A549 (cell line): Measurements from ENCODE around the gene TMEM266. TPM values are rescaled to one million over a fixed set of nuclear protein-coding genes. Genes with fewer than 3 reads are reported as not detected.

Source experiments
- ATAC-seq, 2 experiments: fragments of 200-7000 bp in 1 of 2; fragments of >200 bp in 1 of 2; cut with Nextera tagmentation in 1 of 2; cut with Tn5 transposase in 1 of 2; 3 replicates each; pipeline versions ENCODE4 v1.8.0 to v1.9.1; 2018 to 2020; ENCODE audit warnings: mild to moderate bottlenecking in 1 of 2, moderate library complexity in 1 of 2
- CTCF ChIA-PET: fragments of 300-600 bp; sonication (Branson Sonifier 250); formaldehyde crosslinking; extraction: SDS; loops from one replicate; lab custom pipeline; 2021; ENCODE audit warnings: antibody characterized with exemption, inconsistent platforms; lab: Yijun Ruan, JAX
- POLR2A ChIA-PET: fragments of 350-600 bp; formaldehyde crosslinking; extraction: SDS; loops from one replicate; lab custom pipeline; 2021; ENCODE audit warnings: antibody characterized with exemption, inconsistent platforms; lab: Yijun Ruan, JAX
- DNase-seq, 2 experiments: peaks; one replicate each; pipeline versions ENCODE4 v3.0.0 to v3.0.0-alpha.2; 2011 to 2016; ENCODE audit warnings: low read depth in 1 of 2, low spot score in 1 of 2
- FAIRE-seq: peaks from 2 replicates; lab custom pipeline; 2011; peaks lifted over from hg19 to GRCh38; lab: Jason Lieb, UNC
- H3K27ac ChIP-seq, 2 experiments: fragments of >200 bp; sonication (Bioruptor Twin); formaldehyde crosslinking; 3 replicates each; pipeline ENCODE4 v1.5.1; 2016 to 2017
- H3K4me1 ChIP-seq: fragments of >200 bp; sonication (Bioruptor Twin); formaldehyde crosslinking; 3 replicates; pipeline ENCODE4 v1.6.1; 2016
- H3K4me2 ChIP-seq: fragments of >200 bp; sonication (Bioruptor Twin); formaldehyde crosslinking; 3 replicates; pipeline ENCODE4 v1.6.1; 2016
- H3K4me3 ChIP-seq: fragments of >200 bp; sonication (Bioruptor Twin); formaldehyde crosslinking; 3 replicates; pipeline ENCODE4 v1.5.1; 2016
- H3K9me3 ChIP-seq: fragments of >200 bp; sonication (Bioruptor Twin); formaldehyde crosslinking; 3 replicates; pipeline ENCODE4 v1.6.1; 2016
- ATOH8 ChIP-seq: fragments of 250-450 bp; sonication (Bioruptor Pico); IDR thresholded peaks from 2 replicates; pipeline ENCODE4 v1.5.0; 2020; ENCODE audit warnings: low read depth, mild to moderate bottlenecking, moderate library complexity
- CEBPB ChIP-seq, 2 experiments: fragments of >200 bp in 1 of 2; sonication (Bioruptor Twin) in 1 of 2; formaldehyde crosslinking in 1 of 2; IDR thresholded peaks; 2 replicates each; pipeline ENCODE4 v1.6.1; 2012 to 2016
- CHD2 ChIP-seq: fragments of 150-350 bp; IDR thresholded peaks from 2 replicates; pipeline ENCODE4 v1.6.1; 2014; ENCODE audit warnings: low read length; ENCODE audit not compliant: partially characterized antibody
- CHD4 ChIP-seq: fragments of 200-600 bp; sonication (generic); IDR thresholded peaks from 2 replicates; pipeline ENCODE4 v1.6.1; 2016; ENCODE audit warnings: antibody characterized with exemption, mild to moderate bottlenecking, borderline replicate concordance
- EP300 ChIP-seq, 2 experiments: fragments of >200 bp; sonication (Bioruptor Twin); formaldehyde crosslinking; IDR thresholded peaks; 2 replicates in 1 of 2; 3 replicates in 1 of 2; pipeline ENCODE4 v1.6.1; 2016 to 2017
- FOSB ChIP-seq: fragments of 250-450 bp; sonication (Bioruptor Pico); IDR thresholded peaks from 2 replicates; pipeline ENCODE4 v1.5.0; 2020; ENCODE audit warnings: mild to moderate bottlenecking, moderate library complexity
- FOXS1 ChIP-seq: fragments of 250-450 bp; sonication (Bioruptor Pico); IDR thresholded peaks from 2 replicates; pipeline ENCODE4 v1.5.0; 2020; ENCODE audit warnings: mild to moderate bottlenecking, moderate library complexity
- GATA3 ChIP-seq: IDR thresholded peaks from 2 replicates; pipeline ENCODE4 v1.6.1; 2012; ENCODE audit warnings: borderline replicate concordance
- HOXA7 ChIP-seq: fragments of 250-450 bp; sonication (Bioruptor Pico); IDR thresholded peaks from 2 replicates; pipeline ENCODE4 v1.5.0; 2020; ENCODE audit warnings: mild to moderate bottlenecking, moderate library complexity
- HOXB13 ChIP-seq: fragments of 250-450 bp; sonication (Bioruptor Pico); IDR thresholded peaks from 2 replicates; pipeline ENCODE4 v1.5.0; 2020; ENCODE audit warnings: low read depth, mild to moderate bottlenecking, moderate library complexity
- JUN ChIP-seq, 2 experiments: fragments of >200 bp; sonication (Bioruptor Twin); formaldehyde crosslinking; IDR thresholded peaks; 2 replicates in 1 of 2; 3 replicates in 1 of 2; pipeline ENCODE4 v1.6.1; 2016 to 2017
- KDM1A ChIP-seq: fragments of 200-600 bp; sonication (generic); IDR thresholded peaks from 2 replicates; pipeline ENCODE4 v1.6.1; 2016; ENCODE audit warnings: low read depth, mild to moderate bottlenecking
- KDM5A ChIP-seq: fragments of 200-600 bp; sonication (generic); IDR thresholded peaks from 2 replicates; pipeline ENCODE4 v1.6.1; 2016; ENCODE audit warnings: antibody characterized with exemption, mild to moderate bottlenecking
- MAFK ChIP-seq: fragments of 450-650 bp; IDR thresholded peaks from 2 replicates; pipeline ENCODE4 v1.6.1; 2014; ENCODE audit not compliant: partially characterized antibody
- MAZ ChIP-seq: fragments of 150-350 bp; IDR thresholded peaks from 2 replicates; pipeline ENCODE4 v1.6.1; 2014; ENCODE audit warnings: antibody characterized with exemption, low read depth, low read length, borderline replicate concordance
- MYC ChIP-seq: IDR thresholded peaks from 2 replicates; pipeline ENCODE4 v1.6.1; 2012; ENCODE audit warnings: mild to moderate bottlenecking, inconsistent platforms, low read length, improper control_type of control experiment, borderline replicate concordance
- NPAS2 ChIP-seq: fragments of 250-450 bp; sonication (Bioruptor Pico); IDR thresholded peaks from 2 replicates; pipeline ENCODE4 v1.8.0; 2022; ENCODE audit warnings: mild to moderate bottlenecking, moderate library complexity, borderline replicate concordance
- NR3C1 ChIP-seq: fragments of >200 bp; sonication (Bioruptor Twin); formaldehyde crosslinking; IDR thresholded peaks from 3 replicates; pipeline ENCODE4 v1.6.1; 2017
- PHF8 ChIP-seq: fragments of 200-600 bp; sonication (generic); IDR thresholded peaks from 2 replicates; pipeline ENCODE4 v1.6.1; 2016; ENCODE audit warnings: low read depth, mild to moderate bottlenecking, antibody characterized with exemption, moderate library complexity, borderline replicate concordance
- POLR2A ChIP-seq: IDR thresholded peaks from 2 replicates; pipeline ENCODE4 v1.6.1; 2012; ENCODE audit warnings: mild to moderate bottlenecking, low read length
- RAD21 ChIP-seq, 2 experiments: fragments of >200 bp in 1 of 2; sonication (Bioruptor Twin) in 1 of 2; formaldehyde crosslinking in 1 of 2; IDR thresholded peaks in 1 of 2; conservative IDR thresholded peaks in 1 of 2; 2 replicates in 1 of 2; 3 replicates in 1 of 2; pipeline ENCODE4 v1.6.1; 2012 to 2018; ENCODE audit warnings: inconsistent platforms in 1 of 2
- RCOR1 ChIP-seq: fragments of 150-350 bp; IDR thresholded peaks from 2 replicates; pipeline ENCODE4 v1.6.1; 2014; ENCODE audit warnings: antibody characterized with exemption, low read length, low read depth
- RFX5 ChIP-seq: fragments of 450-650 bp; IDR thresholded peaks from 2 replicates; pipeline ENCODE4 v1.7.1; 2014; ENCODE audit warnings: antibody characterized with exemption, mild to moderate bottlenecking, moderate library complexity
- SMC3 ChIP-seq: fragments of >200 bp; sonication (Bioruptor Twin); formaldehyde crosslinking; IDR thresholded peaks from 3 replicates; pipeline ENCODE4 v1.6.1; 2018; ENCODE audit warnings: inconsistent platforms
- SREBF2 ChIP-seq: fragments of 450-650 bp; IDR thresholded peaks from 2 replicates; pipeline ENCODE4 v1.6.1; 2014; ENCODE audit warnings: mild to moderate bottlenecking, moderate library complexity
- ZNF302 ChIP-seq: fragments of 250-450 bp; sonication (Bioruptor Pico); IDR thresholded peaks from 2 replicates; pipeline ENCODE4 v1.9.0; 2021; ENCODE audit warnings: inconsistent platforms, mild to moderate bottlenecking, moderate library complexity
- ZSCAN20 ChIP-seq: fragments of 250-450 bp; sonication (Bioruptor Pico); IDR thresholded peaks from 2 replicates; pipeline ENCODE4 v1.8.0; 2022; ENCODE audit warnings: mild to moderate bottlenecking, moderate library complexity
- WGBS: methylation state at CpG from one replicate; pipeline ENCODE4 v1.1.6; 2017; ENCODE audit errors: missing lambda C conversion rate; 5-methylcytosine and 5-hydroxymethylcytosine counted together
- polyA plus RNA-seq, 4 experiments: library from polyadenylated mRNA; depleted of rRNA in 3 of 4; stranded (reverse); fragments of >200 nt; fragmentation: RNase III in 1 of 4; extraction: RNeasy Plus Mini Kit Qiagen cat#74134 plus additional on column Dnase treatment in 1 of 4; gene quantifications; 2 replicates in 3 of 4; 3 replicates in 1 of 4; pipeline ENCODE4 v1.2.3, GENCODE V29; 2011 to 2017
- TF ChIP-seq, protein P1 (sequence below): fragments of 150-350 bp; IDR thresholded peaks from 2 replicates; pipeline ENCODE4 v1.6.1; 2014; ENCODE audit warnings: low read depth, mild to moderate bottlenecking, low read length
- TF ChIP-seq, protein P2 (sequence below): fragments of 450-650 bp; IDR thresholded peaks from 2 replicates; pipeline ENCODE4 v1.6.1; 2014; ENCODE audit warnings: antibody characterized with exemption

TMEM266 gene
- polyA plus RNA-seq, 2 of the 4 experiments (the other 2 are of a cell fraction): 0.06 to 0.08 TPM

GRCh38 chr15:76127169-76127568, 67.4 kb downstream of the TMEM266 start:
- Histone ChIP-seq H3K4me3 (no peak overlapping the region), H3K27ac (no peak overlapping the region), H3K4me2 (no peak overlapping the region), H3K9me3 (peaks cover 8% of the 10 kb centered on the region; the same call in 1 of the 3 replicates), H3K4me1 (no peaks in the 10 kb centered on the region)
- ChIA-PET CTCF (interaction anchor here (1.0 to 5.1 kb wide), 4 partner anchors 10 to 29 kb away, joined by 3 to 37 read pairs (median 8); no protein-coding TSS in a partner anchor), POLR2A (no interaction called here)
- no peak for ATAC-seq
- TF ChIP-seq MAZ (no peak), SMC3 (no peak), CHD4 (no peak), MYC (no peak), ATOH8 (CRISPR knock-in tag) (no peak), RAD21 (conservative IDR thresholded peaks at IDR 0.05 in 1 of 2, IDR thresholded peaks at IDR 0.05 in 1 of 2) (no peak), RFX5 (no peak), ZSCAN20 (CRISPR knock-in tag) (no peak), SREBF2 (no peak), KDM1A (no peak), ZNF302 (CRISPR knock-in tag) (no peak), EP300 (IDR thresholded peaks at IDR 0.05) (no peak), HOXA7 (CRISPR knock-in tag) (no peak), GATA3 (no peak), CHD2 (no peak), POLR2A (no peak), KDM5A (no peak), NR3C1 (no peak)
- TF ChIP-seq, protein P1, sequence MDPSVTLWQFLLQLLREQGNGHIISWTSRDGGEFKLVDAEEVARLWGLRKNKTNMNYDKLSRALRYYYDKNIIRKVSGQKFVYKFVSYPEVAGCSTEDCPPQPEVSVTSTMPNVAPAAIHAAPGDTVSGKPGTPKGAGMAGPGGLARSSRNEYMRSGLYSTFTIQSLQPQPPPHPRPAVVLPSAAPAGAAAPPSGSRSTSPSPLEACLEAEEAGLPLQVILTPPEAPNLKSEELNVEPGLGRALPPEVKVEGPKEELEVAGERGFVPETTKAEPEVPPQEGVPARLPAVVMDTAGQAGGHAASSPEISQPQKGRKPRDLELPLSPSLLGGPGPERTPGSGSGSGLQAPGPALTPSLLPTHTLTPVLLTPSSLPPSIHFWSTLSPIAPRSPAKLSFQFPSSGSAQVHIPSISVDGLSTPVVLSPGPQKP: no peak
- TF ChIP-seq, protein P2, sequence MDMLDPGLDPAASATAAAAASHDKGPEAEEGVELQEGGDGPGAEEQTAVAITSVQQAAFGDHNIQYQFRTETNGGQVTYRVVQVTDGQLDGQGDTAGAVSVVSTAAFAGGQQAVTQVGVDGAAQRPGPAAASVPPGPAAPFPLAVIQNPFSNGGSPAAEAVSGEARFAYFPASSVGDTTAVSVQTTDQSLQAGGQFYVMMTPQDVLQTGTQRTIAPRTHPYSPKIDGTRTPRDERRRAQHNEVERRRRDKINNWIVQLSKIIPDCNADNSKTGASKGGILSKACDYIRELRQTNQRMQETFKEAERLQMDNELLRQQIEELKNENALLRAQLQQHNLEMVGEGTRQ: no peak
- WGBS: 48% methylated on average over 2 of the region's 2 CpGs
- DNase-seq: no peak
- no peak for FAIRE-seq

DNA sequence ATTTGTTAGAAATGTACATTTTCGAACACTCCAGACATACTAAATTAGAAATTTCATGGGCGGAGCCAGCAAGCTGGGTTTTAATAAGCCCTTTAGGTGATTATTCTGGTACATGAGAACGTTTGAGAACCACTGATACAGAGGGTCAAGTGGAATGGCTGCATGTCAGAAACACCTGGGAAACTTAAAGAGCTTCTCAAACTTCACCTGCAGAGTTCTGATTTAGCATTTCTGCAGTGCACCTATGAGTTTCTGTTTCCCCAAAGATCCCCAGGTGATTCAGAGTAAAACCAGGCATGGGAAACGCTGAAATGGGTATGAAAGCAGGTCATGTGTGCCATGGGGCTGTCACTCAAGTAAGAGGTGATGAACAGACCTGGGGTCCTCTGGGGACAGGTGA, 68.1 kb downstream of the TMEM266 start:
- H3K4me3 ChIP-seq: no peak overlapping the region
- DNase-seq (no peak), ATAC-seq (no peak), FAIRE-seq (no peak)
- 17% methylated on average over 4 of the region's 4 CpGs for WGBS
- TF ChIP-seq RAD21 (conservative IDR thresholded peaks at IDR 0.05 in 1 of 2, IDR thresholded peaks at IDR 0.05 in 1 of 2) (no peak), PHF8 (no peak), FOSB (no peak), MAFK (no peak), HOXA7 (CRISPR knock-in tag) (no peak), RCOR1 (no peak), JUN (IDR thresholded peaks at IDR 0.05) (no peak), KDM5A (no peak), GATA3 (no peak), EP300 (IDR thresholded peaks at IDR 0.05) (no peak), HOXB13 (CRISPR knock-in tag) (no peak), FOXS1 (CRISPR knock-in tag) (no peak), CEBPB (IDR thresholded peaks at IDR 0.05) (no peak), ZNF302 (CRISPR knock-in tag) (no peak), NPAS2 (CRISPR knock-in tag) (no peak)
- TF ChIP-seq, protein P1: no peak
- H3K4me1 ChIP-seq: no peaks in the 10 kb centered on the region
- peaks cover 8% of the 10 kb centered on the region; the same call in 1 of the 3 replicates for H3K9me3 ChIP-seq
- no peak overlapping the region for H3K4me2 ChIP-seq
- H3K27ac ChIP-seq: no peak overlapping the region
- CTCF ChIA-PET: interaction anchor here (1.0 to 5.1 kb wide), 5 partner anchors 9 to 30 kb away, joined by 3 to 37 read pairs (median 4); no protein-coding TSS in a partner anchor
- POLR2A ChIA-PET: no interaction called here
